Mucosa of descending colon (tissue), 3 donors: Measurements from ENCODE around the gene PTPRF. TPM values are rescaled to one million over a fixed set of nuclear protein-coding genes. Genes with fewer than 3 reads are reported as not detected.

Experiments
- ATAC-seq: fragments of 200-7000 bp; cut with Tn5 transposase; one replicate; pipeline ENCODE4 v1.9.1; 2020; ENCODE audit warnings: mild to moderate bottlenecking, moderate library complexity
- DNase-seq, 3 donors: peaks; one replicate each; pipeline ENCODE4 v3.0.0-alpha.2; 2020
- H3K36me3 ChIP-seq: fragments of 200-600 bp; one replicate; pipeline ENCODE4 v1.8.0; 2021; ENCODE audit warnings: low read depth, mild to moderate bottlenecking
- H3K4me1 ChIP-seq: fragments of 200-600 bp; one replicate; pipeline ENCODE4 v1.8.0; 2021; ENCODE audit warnings: low read depth, mild to moderate bottlenecking
- H3K4me3 ChIP-seq: fragments of 200-600 bp; one replicate; pipeline ENCODE4 v1.8.0; 2021; ENCODE audit warnings: mild to moderate bottlenecking
- H3K9me3 ChIP-seq: fragments of 200-600 bp; one replicate; pipeline ENCODE4 v1.8.0; 2021; ENCODE audit warnings: mild to moderate bottlenecking
- intact Hi-C, 2 donors: fragments of 100-400 bp; cut with DNase I in 1 of 2; cut with micrococcal nuclease in 1 of 2; formaldehyde crosslinking; loops; one replicate each; pipeline versions ENCODE4 v1.11.0 to v1.11.1; 2022; cut with DNase I, micrococcal nuclease
- total RNA-seq, 3 donors: library from RNA; stranded (reverse); fragmentation: NEBNext Ultra II Directional in 2 of 3; extraction: Animal tissue kit (Norgen Biotek cat#: 25700) in 2 of 3; gene quantifications; one replicate each; pipeline versions ENCODE4 v1.2.1 to v1.2.4, GENCODE V29; 2021 to 2023
- TF ChIP-seq, protein P1 (sequence below): fragments of 200-600 bp; IDR thresholded peaks from one replicate; pipeline ENCODE4 v1.8.0; 2022; ENCODE audit warnings: antibody characterized with exemption, mild to moderate bottlenecking
- donor health status: DM: no; HTN: no; CAD: no; lungs with moderate emphysema.
- donor health status: DM: no; HTN: no; CAD: no.
- donor health status: DM: no; HTN: yes; CAD: no.

The PTPRF gene
- total RNA-seq, 3 donors from 2014 or later: 355 to 752 (median 384) TPM

DNA sequence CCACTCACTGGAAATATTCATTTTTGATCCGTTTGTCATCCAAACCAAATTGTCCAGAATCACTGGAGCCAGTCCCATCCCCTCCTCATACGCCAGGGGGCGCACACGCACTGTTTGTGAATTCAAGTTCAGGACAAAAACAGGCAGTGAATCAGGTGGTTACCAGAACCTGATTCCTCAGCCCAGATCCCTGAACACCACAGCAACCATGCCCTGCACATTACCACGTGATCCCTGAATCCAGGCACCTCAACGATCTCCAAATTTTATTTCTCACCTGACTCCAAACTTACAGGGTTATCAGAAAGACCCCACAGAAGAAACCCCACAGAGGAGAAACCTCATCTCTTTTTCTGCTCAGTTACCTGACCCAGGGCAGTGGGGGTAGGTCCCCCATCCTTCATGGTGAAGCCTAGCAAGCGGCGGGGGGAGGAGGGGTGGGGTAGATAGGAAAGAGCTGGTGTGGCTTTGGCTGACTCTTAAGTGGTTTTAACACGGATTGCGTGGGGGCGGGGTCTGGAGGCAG, 1.4 kb upstream of the PTPRF start:
- TF ChIP-seq, protein P1, sequence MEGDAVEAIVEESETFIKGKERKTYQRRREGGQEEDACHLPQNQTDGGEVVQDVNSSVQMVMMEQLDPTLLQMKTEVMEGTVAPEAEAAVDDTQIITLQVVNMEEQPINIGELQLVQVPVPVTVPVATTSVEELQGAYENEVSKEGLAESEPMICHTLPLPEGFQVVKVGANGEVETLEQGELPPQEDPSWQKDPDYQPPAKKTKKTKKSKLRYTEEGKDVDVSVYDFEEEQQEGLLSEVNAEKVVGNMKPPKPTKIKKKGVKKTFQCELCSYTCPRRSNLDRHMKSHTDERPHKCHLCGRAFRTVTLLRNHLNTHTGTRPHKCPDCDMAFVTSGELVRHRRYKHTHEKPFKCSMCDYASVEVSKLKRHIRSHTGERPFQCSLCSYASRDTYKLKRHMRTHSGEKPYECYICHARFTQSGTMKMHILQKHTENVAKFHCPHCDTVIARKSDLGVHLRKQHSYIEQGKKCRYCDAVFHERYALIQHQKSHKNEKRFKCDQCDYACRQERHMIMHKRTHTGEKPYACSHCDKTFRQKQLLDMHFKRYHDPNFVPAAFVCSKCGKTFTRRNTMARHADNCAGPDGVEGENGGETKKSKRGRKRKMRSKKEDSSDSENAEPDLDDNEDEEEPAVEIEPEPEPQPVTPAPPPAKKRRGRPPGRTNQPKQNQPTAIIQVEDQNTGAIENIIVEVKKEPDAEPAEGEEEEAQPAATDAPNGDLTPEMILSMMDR: peak; percentile 88
- peak; percentile 81 to 94 (median 90) for DNase-seq
- Histone ChIP-seq H3K4me1 (peaks cover 26% of the 10 kb centered on the region), H3K9me3 (no peaks in the 10 kb centered on the region), H3K36me3 (no peaks in the 10 kb centered on the region), H3K4me3 (no peak overlapping the region)
- peak; percentile 74 for ATAC-seq
- intact Hi-C loops: loop anchor here (5.0 to 10.0 kb wide), 2 partner anchors 116 to 123 kb away; partner anchors contain the start of gene KDM4A (in 1 of the 2)

DNA sequence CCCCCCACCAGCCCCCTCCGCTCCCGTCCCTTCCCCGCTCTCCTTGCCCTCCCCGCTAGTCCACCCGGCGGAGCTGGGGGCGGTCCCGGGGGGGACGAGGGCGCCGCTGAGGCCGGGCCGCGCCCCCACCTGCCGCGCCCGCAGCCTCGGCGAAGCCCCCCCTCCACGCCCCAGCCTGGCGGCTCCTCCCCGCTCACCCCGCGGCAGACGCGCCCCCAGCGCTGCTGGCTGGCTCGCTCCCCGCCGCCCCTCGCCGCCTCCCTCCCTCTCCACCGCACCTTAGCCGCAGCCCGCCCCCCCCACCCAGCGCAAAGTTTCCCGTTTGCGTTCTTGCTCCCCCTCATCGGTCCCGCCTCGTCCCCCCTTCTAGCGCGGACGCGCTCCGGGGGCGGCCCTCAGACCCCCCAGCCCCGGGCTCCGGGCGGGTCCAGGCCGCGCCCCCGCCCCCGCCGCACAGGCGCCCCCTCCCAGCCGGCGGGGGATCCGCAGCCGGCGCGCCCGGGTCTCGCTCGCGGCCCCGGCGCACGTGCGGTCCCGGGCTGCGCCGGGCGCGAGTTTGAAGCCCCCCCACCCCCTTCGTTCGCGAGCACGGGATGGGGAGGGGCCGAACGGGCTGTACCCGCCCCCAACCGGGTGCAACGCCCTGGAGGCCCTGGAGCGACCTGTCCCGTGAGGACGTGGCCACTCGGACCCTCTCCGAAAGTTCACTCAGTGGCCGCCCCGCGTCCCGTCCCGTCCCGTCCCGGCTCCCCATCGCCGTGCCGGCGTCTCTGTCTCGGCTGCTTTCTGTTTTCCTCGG, 623 bp downstream of the PTPRF start:
- no peaks in the 10 kb centered on the region for H3K9me3 ChIP-seq
- intact Hi-C loops: no loop called here
- peak; percentile 66 to 82 (median 70) for DNase-seq
- H3K36me3 ChIP-seq: no peaks in the 10 kb centered on the region
- H3K4me3 ChIP-seq: peak overlapping the region; percentile 68
- peak; percentile 47 for ATAC-seq
- peaks cover 26% of the 10 kb centered on the region for H3K4me1 ChIP-seq
- TF ChIP-seq, protein P1: no peak

DNA sequence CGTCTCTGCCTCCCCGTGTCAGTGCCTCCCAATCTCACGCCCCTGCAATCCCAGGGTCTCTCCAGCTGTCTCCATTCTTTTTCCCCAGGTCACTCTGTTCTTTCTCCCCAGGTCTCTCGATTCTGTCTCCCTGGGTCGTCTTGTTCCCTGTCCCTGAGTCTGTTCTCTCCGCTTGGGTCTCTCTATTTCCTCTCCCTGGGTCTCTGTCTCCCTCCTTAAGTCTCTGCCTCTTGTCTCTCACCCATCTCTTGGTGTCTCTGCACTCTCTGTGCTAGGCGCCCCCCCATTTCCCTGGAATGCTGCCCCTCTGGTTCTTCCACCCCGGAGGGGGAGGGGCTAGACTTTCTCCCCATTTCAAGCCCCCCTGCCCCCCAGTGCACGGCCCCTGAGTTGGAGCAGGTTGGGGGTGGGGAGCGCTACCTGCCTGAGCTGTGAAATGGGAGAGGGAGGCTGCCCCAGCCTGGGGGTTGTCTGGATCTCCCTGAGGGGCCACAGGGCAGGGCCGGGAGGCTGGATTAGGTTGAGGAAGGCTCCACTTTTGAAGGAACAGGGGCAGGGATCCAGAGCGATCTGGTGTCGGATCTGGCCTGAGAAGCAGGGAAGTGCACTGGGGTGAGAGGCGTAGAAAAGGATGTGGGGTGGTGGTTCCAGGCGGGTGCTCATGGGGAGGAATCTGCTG, 1.4 kb downstream of the PTPRF start:
- Histone ChIP-seq H3K36me3 (no peaks in the 10 kb centered on the region), H3K4me1 (peaks cover 33% of the 10 kb centered on the region), H3K9me3 (no peaks in the 10 kb centered on the region), H3K4me3 (peak overlapping the region; percentile 68)
- intact Hi-C loops: no loop called here
- DNase-seq (peak in 1 of 3 donors; percentile 64), ATAC-seq (peak; percentile 6)
- TF ChIP-seq, protein P1: no peak

DNA sequence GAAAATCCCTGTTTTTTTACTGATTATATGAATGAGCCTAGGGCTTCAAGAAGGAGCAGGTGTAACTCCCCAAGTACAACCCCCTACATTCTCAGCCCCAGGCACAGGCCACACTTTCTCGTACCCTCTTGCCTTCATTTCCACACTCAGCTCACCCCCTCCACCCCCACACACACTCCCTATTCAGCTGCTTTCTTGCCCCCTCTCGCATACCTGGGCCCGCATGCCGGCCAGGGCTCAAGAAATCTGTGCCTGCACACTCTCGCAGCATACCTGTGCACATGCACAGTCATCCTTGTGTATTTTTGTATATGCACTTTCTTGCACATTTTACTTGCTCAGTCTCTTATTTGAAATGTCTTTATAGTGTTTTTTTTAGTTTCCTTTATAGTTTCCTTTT, 2.0 kb downstream of the PTPRF start:
- ATAC-seq (no peak), DNase-seq (peak in 1 of 3 donors; percentile 35)
- Histone ChIP-seq H3K9me3 (no peaks in the 10 kb centered on the region), H3K36me3 (no peaks in the 10 kb centered on the region), H3K4me1 (peaks cover 36% of the 10 kb centered on the region), H3K4me3 (no peak overlapping the region)
- intact Hi-C loops: no loop called here
- TF ChIP-seq, protein P1: no peak

DNA sequence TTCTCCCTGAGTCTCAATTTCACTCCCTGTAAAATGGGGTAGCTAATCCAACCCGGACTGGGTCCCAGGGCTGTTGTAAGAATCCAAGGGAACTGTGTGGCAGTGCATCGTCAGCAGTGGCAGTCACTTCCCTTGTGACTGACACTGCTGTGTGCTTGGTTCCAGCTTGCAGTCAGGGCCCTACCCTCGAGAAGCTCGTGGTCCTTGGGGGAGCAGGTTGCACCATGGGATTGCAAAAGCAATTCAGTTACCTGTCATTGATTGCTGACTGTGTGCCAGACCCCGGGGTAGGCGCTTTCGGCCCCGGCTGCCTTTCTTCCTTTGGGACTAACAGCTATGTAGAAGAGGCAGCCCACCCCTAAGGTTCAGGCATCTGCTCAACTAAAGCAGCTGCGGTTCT, 2.9 kb downstream of the PTPRF start:
- TF ChIP-seq, protein P1: no peak
- Histone ChIP-seq H3K4me1 (peaks cover 43% of the 10 kb centered on the region), H3K4me3 (no peak overlapping the region), H3K36me3 (no peaks in the 10 kb centered on the region), H3K9me3 (no peaks in the 10 kb centered on the region)
- ATAC-seq (no peak), DNase-seq (peak in 1 of 3 donors; percentile 42)
- intact Hi-C loops: no loop called here
